Suprapubic skin (tissue), 4 donors: ENCODE results near the gene XYLT1. TPM values are rescaled to one million over a fixed set of nuclear protein-coding genes. Genes with fewer than 3 reads are reported as not detected.
"Not testable (repeated sequence)": the region's sequence is repeated elsewhere in the genome, so short reads cannot be mapped to it uniquely, and the experiment has no call there.

ENCODE experiments used
- DNase-seq, 2 donors: peaks; one replicate each; pipeline ENCODE4 v3.0.0-alpha.2; 2019; ENCODE audit warnings: low spot score in 2 of 2
- H3K27ac ChIP-seq: fragments of 200-600 bp; sonication (generic); one replicate; pipeline ENCODE4 v1.5.1; 2019
- H3K27me3 ChIP-seq: fragments of 200-600 bp; sonication (generic); one replicate; pipeline ENCODE4 v1.5.1; 2019
- H3K36me3 ChIP-seq: fragments of 200-600 bp; sonication (generic); one replicate; pipeline ENCODE4 v1.5.1; 2019
- H3K4me1 ChIP-seq: fragments of 200-600 bp; sonication (generic); one replicate; pipeline ENCODE4 v1.5.1; 2019
- H3K4me3 ChIP-seq: fragments of 200-600 bp; sonication (generic); one replicate; pipeline ENCODE4 v1.5.1; 2019; ENCODE audit warnings: mild to moderate bottlenecking
- H3K9me3 ChIP-seq: fragments of 200-600 bp; sonication (generic); one replicate; pipeline ENCODE4 v1.5.1; 2019
- CTCF ChIP-seq, 2 donors: fragments of 200-600 bp in 1 of 2; fragments of 450-650 bp in 1 of 2; sonication (generic) in 1 of 2; IDR thresholded peaks; one replicate each; pipeline ENCODE4 v1.5.1; 2016 to 2019; ENCODE audit warnings: antibody characterized with exemption in 2 of 2, mild to moderate bottlenecking in 1 of 2, moderate library complexity in 1 of 2
- EP300 ChIP-seq: sonication (generic); formaldehyde crosslinking; IDR thresholded peaks from one replicate; pipeline ENCODE4 v1.6.1; 2017; ENCODE audit warnings: antibody characterized with exemption
- POLR2A ChIP-seq, 2 donors: fragments of 450-650 bp; IDR thresholded peaks; one replicate each; pipeline ENCODE4 v1.6.1; 2017; ENCODE audit warnings: antibody characterized with exemption in 2 of 2, mild to moderate bottlenecking in 2 of 2, moderate library complexity in 2 of 2
- POLR2AphosphoS5 ChIP-seq, 3 donors: sonication (generic); formaldehyde crosslinking; IDR thresholded peaks; one replicate each; pipeline ENCODE4 v1.6.1; 2017; ENCODE audit warnings: antibody characterized with exemption in 3 of 3
- WGBS: methylation state at CpG from one replicate; pipeline ENCODE4 v1.1.5; 2018; 5-methylcytosine and 5-hydroxymethylcytosine counted together
- total RNA-seq, 4 donors: library from RNA; depleted of rRNA; stranded (reverse); fragments of >200 nt; gene quantifications; one replicate each; pipeline ENCODE4 v1.1.0, GENCODE V29; 2016

The XYLT1 gene
- total RNA-seq, 4 donors from 2014 or later = 23.5 to 30.6 (median 25.7) TPM

GRCh38 chr16:17493012-17493411 lies 22.3 kb upstream of the XYLT1 start:
- Histone ChIP-seq H3K4me3 (no peak overlapping the region), H3K27me3 (peaks cover 4% of the 10 kb centered on the region), H3K4me1 (no peaks in the 10 kb centered on the region), H3K36me3 (no peaks in the 10 kb centered on the region), H3K9me3 (no peaks in the 10 kb centered on the region), H3K27ac (no peak overlapping the region)
- no peak for TF ChIP-seq POLR2AphosphoS5 (IDR thresholded peaks at IDR 0.05)
- no peak for TF ChIP-seq CTCF (IDR thresholded peaks at IDR 0.05)
- no peak for TF ChIP-seq EP300
- TF ChIP-seq POLR2A (IDR thresholded peaks at IDR 0.05) = no peak
- DNase-seq = no peak

- WGBS = 84% methylated on average over 4 of the region's 4 CpGs
- no peaks in the 10 kb centered on the region for H3K9me3 ChIP-seq
- H3K27ac ChIP-seq = no peak overlapping the region
- TF ChIP-seq EP300 = no peak
- no peak for TF ChIP-seq POLR2AphosphoS5 (IDR thresholded peaks at IDR 0.05)
- no peak for TF ChIP-seq CTCF (IDR thresholded peaks at IDR 0.05)
- TF ChIP-seq POLR2A (IDR thresholded peaks at IDR 0.05) = no peak
- DNase-seq = no peak
- H3K4me1 ChIP-seq = no peaks in the 10 kb centered on the region
- peaks cover 4% of the 10 kb centered on the region for H3K27me3 ChIP-seq
- H3K36me3 ChIP-seq = no peaks in the 10 kb centered on the region
- H3K4me3 ChIP-seq = no peak overlapping the region
Observed at GRCh38 chr16:17491140-17491662, 20.4 kb upstream of the XYLT1 start.

GRCh38 chr16:17488506-17488905 lies 17.7 kb upstream of the XYLT1 start:
- Histone ChIP-seq H3K4me1 (no peaks in the 10 kb centered on the region), H3K27ac (no peak overlapping the region), H3K27me3 (no peaks in the 10 kb centered on the region), H3K9me3 (no peaks in the 10 kb centered on the region), H3K36me3 (no peaks in the 10 kb centered on the region), H3K4me3 (no peak overlapping the region)
- WGBS = 82% methylated on average over 2 of the region's 2 CpGs
- TF ChIP-seq POLR2A (IDR thresholded peaks at IDR 0.05) (no peak), EP300 (no peak), POLR2AphosphoS5 (IDR thresholded peaks at IDR 0.05) (no peak), CTCF (IDR thresholded peaks at IDR 0.05) (no peak)
- DNase-seq = no peak

- WGBS = 57% methylated on average over 3 of the region's 3 CpGs
- H3K9me3 ChIP-seq = no peaks in the 10 kb centered on the region
- H3K27ac ChIP-seq = no peak overlapping the region
- H3K36me3 ChIP-seq = no peaks in the 10 kb centered on the region
- no peak for DNase-seq
- H3K4me3 ChIP-seq = peak overlapping the region; percentile 21
- no peak for TF ChIP-seq CTCF (IDR thresholded peaks at IDR 0.05)
- TF ChIP-seq POLR2AphosphoS5 (IDR thresholded peaks at IDR 0.05) = no peak
- TF ChIP-seq EP300 = no peak
- TF ChIP-seq POLR2A (IDR thresholded peaks at IDR 0.05) = no peak
- H3K27me3 ChIP-seq = peaks cover 5% of the 10 kb centered on the region
- no peaks in the 10 kb centered on the region for H3K4me1 ChIP-seq
Observed at GRCh38 chr16:17483351-17483750, 12.6 kb upstream of the XYLT1 start.

GRCh38 chr16:17482341-17482740 lies 11.6 kb upstream of the XYLT1 start:
- not testable (repeated sequence) for H3K27me3 ChIP-seq, H3K4me3 ChIP-seq, H3K27ac ChIP-seq, H3K9me3 ChIP-seq, DNase-seq, H3K4me1 ChIP-seq, H3K36me3 ChIP-seq
- 88% methylated on average over 4 of the region's 4 CpGs for WGBS

- whole genome bisulfite sequencing = 95% methylated on average over 2 of the region's 2 CpGs
- Histone ChIP-seq H3K4me1 (no peaks in the 10 kb centered on the region), H3K4me3 (no peak overlapping the region), H3K27me3 (peaks cover 5% of the 10 kb centered on the region), H3K27ac (no peak overlapping the region), H3K36me3 (no peaks in the 10 kb centered on the region), H3K9me3 (no peaks in the 10 kb centered on the region)
- no peak for DNase-seq
- no peak for TF ChIP-seq EP300
- no peak for TF ChIP-seq POLR2AphosphoS5 (IDR thresholded peaks at IDR 0.05)
- TF ChIP-seq POLR2A (IDR thresholded peaks at IDR 0.05) = no peak
- no peak for TF ChIP-seq CTCF (IDR thresholded peaks at IDR 0.05)
Observed at GRCh38 chr16:17481736-17482135, 11.0 kb upstream of the XYLT1 start.

GRCh38 chr16:17477260-17477545 lies 6.4 kb upstream of the XYLT1 start:
- not testable (repeated sequence) for H3K27ac ChIP-seq, H3K4me3 ChIP-seq, H3K9me3 ChIP-seq, H3K4me1 ChIP-seq, DNase-seq, H3K36me3 ChIP-seq, H3K27me3 ChIP-seq
- 83% methylated on average over 6 of the region's 6 CpGs for WGBS
